GM23338 (cell line): ENCODE data around the gene RXRB. TPM values are rescaled to one million over a fixed set of nuclear protein-coding genes. Genes with fewer than 3 reads are reported as not detected.
A peak's percentile ranks its signal among the peaks of the same experiment; 100 is the strongest.

Experiments
- ATAC-seq: fragments of 200-7000 bp; cut with Tn5 transposase; 3 replicates; pipeline ENCODE4 v1.9.1; 2020
- DNase-seq: peaks from one replicate; pipeline ENCODE4 v3.0.0-alpha.2; 2015; ENCODE audit warnings: low spot score
- H2AFZ ChIP-seq: fragments of 200-600 bp; sonication (generic); 2 replicates; pipeline ENCODE4 v1.8.0; 2016; ENCODE audit warnings: antibody characterized with exemption, mild to moderate bottlenecking, moderate library complexity
- H3F3A ChIP-seq: fragments of 200-600 bp; sonication (generic); replicated peaks from 2 replicates; pipeline ENCODE4 v1.8.0; 2017; ENCODE audit warnings: antibody characterized with exemption, mixed run types, low read depth
- H3K27ac ChIP-seq: fragments of 200-600 bp; sonication (generic); 2 replicates; pipeline ENCODE4 v1.6.1; 2016; ENCODE audit warnings: low read depth
- H3K27me3 ChIP-seq: fragments of 200-600 bp; sonication (generic); 2 replicates; pipeline ENCODE4 v1.8.0; 2016; ENCODE audit warnings: mild to moderate bottlenecking, mixed run types, moderate library complexity; ENCODE audit not compliant: insufficient read depth
- H3K36me3 ChIP-seq: fragments of 200-600 bp; sonication (generic); 2 replicates; pipeline ENCODE4 v1.8.0; 2016; ENCODE audit warnings: mild to moderate bottlenecking; ENCODE audit not compliant: insufficient read depth
- H3K4me1 ChIP-seq: fragments of 200-600 bp; sonication (generic); 2 replicates; pipeline ENCODE4 v1.8.0; 2016; ENCODE audit warnings: mild to moderate bottlenecking, moderate library complexity; ENCODE audit not compliant: insufficient read depth
- H3K4me2 ChIP-seq: fragments of 200-600 bp; sonication (generic); 2 replicates; pipeline ENCODE4 v1.7.1; 2017; ENCODE audit warnings: mixed run types
- H3K4me3 ChIP-seq: fragments of 200-600 bp; sonication (generic); 2 replicates; pipeline ENCODE4 v1.6.1; 2016; ENCODE audit warnings: mixed run types
- H3K79me2 ChIP-seq: fragments of 200-600 bp; sonication (generic); replicated peaks from 2 replicates; pipeline ENCODE4 v1.8.0; 2017; ENCODE audit warnings: mild to moderate bottlenecking; ENCODE audit not compliant: insufficient read depth
- H3K9me2 ChIP-seq: fragments of 200-600 bp; sonication (generic); 2 replicates; pipeline ENCODE4 v1.8.0; 2017; ENCODE audit not compliant: insufficient read depth
- H4K20me1 ChIP-seq: fragments of 200-600 bp; sonication (generic); replicated peaks from 2 replicates; pipeline ENCODE4 v1.8.0; 2017; ENCODE audit warnings: mild to moderate bottlenecking; ENCODE audit not compliant: insufficient read depth
- H3K27ac Mint-ChIP-seq: 2 replicates; pipeline ENCODE4 v1.8.0; 2020; ENCODE audit warnings: inconsistent platforms, mild to moderate bottlenecking, moderate library complexity, mixed read lengths
- H3K27me3 Mint-ChIP-seq: 3 replicates; pipeline ENCODE4 v1.8.0; 2022; ENCODE audit warnings: low read depth, mild to moderate bottlenecking, moderate library complexity, mixed read lengths, inconsistent platforms; ENCODE audit not compliant: insufficient read depth, poor library complexity
- H3K36me3 Mint-ChIP-seq: 3 replicates; pipeline ENCODE4 v1.8.0; 2021; ENCODE audit warnings: low read depth, mild to moderate bottlenecking, inconsistent platforms, moderate library complexity, mixed read lengths
- H3K4me1 Mint-ChIP-seq: 3 replicates; pipeline ENCODE4 v1.8.0; 2020; ENCODE audit warnings: mild to moderate bottlenecking, inconsistent platforms, mixed read lengths
- H3K4me3 Mint-ChIP-seq: 3 replicates; pipeline ENCODE4 v1.8.0; 2021; ENCODE audit warnings: moderate library complexity, mild to moderate bottlenecking, inconsistent platforms, mixed read lengths
- H3K9me3 Mint-ChIP-seq: 3 replicates; pipeline ENCODE4 v1.8.0; 2020; ENCODE audit warnings: moderate library complexity, mild to moderate bottlenecking, inconsistent platforms, mixed read lengths
- CTCF ChIP-seq, 2 experiments: fragments of 200-600 bp in 1 of 2; sonication (generic) in 1 of 2; conservative IDR thresholded peaks; 2 replicates each; pipeline versions ENCODE4 v1.5.1 to v1.6.1; 2016 to 2017; ENCODE audit warnings: antibody characterized with exemption in 2 of 2, low read depth in 2 of 2, mild to moderate bottlenecking in 2 of 2, moderate library complexity in 1 of 2
- EZH2 ChIP-seq: fragments of 200-600 bp; sonication (generic); IDR thresholded peaks from one replicate; pipeline ENCODE4 v1.8.0; 2017; ENCODE audit warnings: antibody characterized with exemption, mild to moderate bottlenecking, low read depth; ENCODE audit not compliant: unreplicated experiment
- POLR2AphosphoS5 ChIP-seq: IDR thresholded peaks from 2 replicates; pipeline ENCODE4 v1.6.1; 2016; ENCODE audit warnings: antibody characterized with exemption, low read depth
- REST ChIP-seq: IDR thresholded peaks from one replicate; pipeline ENCODE4 v1.6.1; 2018; ENCODE audit warnings: antibody characterized with exemption; ENCODE audit not compliant: unreplicated experiment
- STAT1 ChIP-seq: IDR thresholded peaks from one replicate; pipeline ENCODE4 v1.6.1; 2016; ENCODE audit warnings: antibody characterized with exemption; ENCODE audit not compliant: unreplicated experiment
- polyA plus RNA-seq: library from polyadenylated mRNA; unstranded; fragments of >200 nt; fragmentation: Nextera tagmentation; extraction: Ambion mirVana; gene quantifications from 2 replicates; pipeline ENCODE4 v1.2.1, GENCODE V29; 2016
- total RNA-seq: library from RNA; depleted of rRNA; stranded (reverse); fragments of >200 nt; shearing (Covaris generic); gene quantifications from 2 replicates; pipeline ENCODE4 v1.2.3, GENCODE V29; 2014

RXRB gene
- total and polyA plus RNA-seq, 2 experiments from 2014 or later = 6.9 to 11.6 TPM

GRCh38 chr6:33212857-33213165 is 12.3 kb upstream of the RXRB start:
- Histone ChIP-seq H4K20me1 (peaks cover 15% of the 10 kb centered on the region; the same call in 1 of the 2 replicates), H3K4me2 (peak overlapping the region; percentile 99), H3K4me1 (peaks cover 44% of the 10 kb centered on the region), H3K36me3 (no peaks in the 10 kb centered on the region), H3K4me3 (peak overlapping the region; percentile 90), H2AFZ (no peak overlapping the region), H3K27me3 (peaks cover 92% of the 10 kb centered on the region), H3K79me2 (peaks cover 5% of the 10 kb centered on the region; the same call in 1 of the 2 replicates), H3K27ac (no peak overlapping the region), H3K9me2 (no peaks in the 10 kb centered on the region), H3F3A (peaks cover 7% of the 10 kb centered on the region; the same call in 1 of the 2 replicates)
- DNase-seq (no peak), ATAC-seq (no peak)
- Mint-ChIP-seq H3K9me3 (no peaks in the 10 kb centered on the region; the same call in 2 of the 3 replicates), H3K4me3 (peak overlapping the region; percentile 92), H3K36me3 (peaks cover 19% of the 10 kb centered on the region), H3K27me3 (peaks cover 73% of the 10 kb centered on the region), H3K4me1 (peaks cover 40% of the 10 kb centered on the region), H3K27ac (no peak overlapping the region)
- TF ChIP-seq EZH2 = peak; percentile 29
- TF ChIP-seq REST = no peak

DNA sequence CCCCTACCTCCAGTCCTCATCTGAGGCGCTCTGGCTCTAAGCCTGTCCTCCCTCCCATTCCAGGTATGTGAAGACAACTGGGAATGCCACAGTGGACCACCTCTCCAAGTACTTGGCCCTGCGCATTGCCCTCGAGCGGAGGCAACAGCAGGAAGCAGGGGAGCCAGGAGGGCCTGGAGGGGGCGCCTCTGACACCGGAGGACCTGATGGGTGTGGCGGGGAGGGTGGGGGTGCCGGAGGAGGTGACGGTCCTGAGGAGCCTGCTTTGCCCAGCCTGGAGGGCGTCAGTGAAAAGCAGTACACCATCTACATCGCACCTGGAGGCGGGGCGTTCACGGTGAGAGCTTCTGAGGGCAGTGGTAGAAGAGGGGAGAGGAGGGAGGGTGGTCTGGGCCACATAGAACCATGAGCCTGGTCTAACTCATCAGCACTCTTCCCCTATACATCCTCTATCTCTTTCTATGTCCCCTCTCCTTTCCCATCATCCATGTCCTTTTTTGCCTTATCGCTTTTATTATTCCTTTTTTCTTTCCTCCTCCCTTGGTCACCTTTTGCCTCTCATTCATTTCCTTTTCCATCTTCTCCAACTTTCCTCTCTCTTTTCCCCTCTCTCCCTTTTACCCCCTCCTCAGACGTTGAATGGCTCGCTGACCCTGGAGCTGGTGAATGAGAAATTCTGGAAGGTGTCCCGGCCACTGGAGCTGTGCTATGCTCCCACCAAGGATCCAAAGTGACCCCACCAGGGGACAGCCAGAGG is 11.4 kb upstream of the RXRB start:
- peaks cover 92% of the 10 kb centered on the region for H3K27me3 ChIP-seq
- peak overlapping the region; percentile 90; the same call in 1 of the 2 replicates for H3K4me3 ChIP-seq
- H3K36me3 ChIP-seq = no peaks in the 10 kb centered on the region
- no peak overlapping the region for H3K27ac ChIP-seq
- peaks cover 5% of the 10 kb centered on the region; the same call in 1 of the 2 replicates for H3K79me2 ChIP-seq
- TF ChIP-seq STAT1 = no peak
- TF ChIP-seq POLR2AphosphoS5 = no peak
- peak; percentile 45 to 71 for TF ChIP-seq CTCF (conservative IDR thresholded peaks at IDR 0.05; ENCODE audit: low read depth in 2 of 2)
- Mint-ChIP-seq H3K36me3 (peaks cover 19% of the 10 kb centered on the region), H3K4me1 (peaks cover 40% of the 10 kb centered on the region), H3K27me3 (peaks cover 72% of the 10 kb centered on the region), H3K27ac (no peak overlapping the region), H3K9me3 (no peaks in the 10 kb centered on the region), H3K4me3 (peak overlapping the region; percentile 92; the same call in 2 of the 3 replicates)
- peaks cover 47% of the 10 kb centered on the region for H3K4me1 ChIP-seq
- DNase-seq (peak; percentile 82), ATAC-seq (peak; percentile 28)
- no peaks in the 10 kb centered on the region for H3K9me2 ChIP-seq
- peaks cover 7% of the 10 kb centered on the region; the same call in 1 of the 2 replicates for H3F3A ChIP-seq
- H3K4me2 ChIP-seq = peak overlapping the region; percentile 99
- peaks cover 15% of the 10 kb centered on the region; the same call in 1 of the 2 replicates for H4K20me1 ChIP-seq
- no peak overlapping the region for H2AFZ ChIP-seq
